Spinal cord (tissue), 10 donors: ENCODE results near the gene LINC00632. TPM values are rescaled to one million over a fixed set of nuclear protein-coding genes. Genes with fewer than 3 reads are reported as not detected.

ENCODE experiments used
- DNase-seq, 6 donors: peaks; one replicate each; pipeline versions ENCODE4 v3.0.0 to v3.0.0-alpha.2; 2013 to 2015; ENCODE audit warnings: low spot score in 6 of 6, low read depth in 4 of 6
- H3K27ac ChIP-seq: one replicate; pipeline ENCODE4 v1.5.1; 2013; ENCODE audit warnings: low read depth, low read length, control low read depth
- H3K27me3 ChIP-seq: one replicate; pipeline ENCODE4 v1.6.1; 2013; ENCODE audit warnings: low read length; ENCODE audit not compliant: control insufficient read depth, insufficient read depth
- H3K36me3 ChIP-seq: one replicate; pipeline ENCODE4 v1.6.1; 2013; ENCODE audit warnings: low read length; ENCODE audit not compliant: control insufficient read depth, insufficient read depth
- H3K4me1 ChIP-seq: one replicate; pipeline ENCODE4 v1.6.1; 2013; ENCODE audit warnings: low read length; ENCODE audit not compliant: control insufficient read depth, insufficient read depth
- H3K4me3 ChIP-seq: one replicate; pipeline ENCODE4 v1.5.1; 2013; ENCODE audit warnings: low read depth, low read length, control low read depth
- H3K9me3 ChIP-seq: one replicate; pipeline ENCODE4 v1.6.1; 2013; ENCODE audit warnings: low read length; ENCODE audit not compliant: control insufficient read depth, insufficient read depth
- WGBS: methylation state at CpG from one replicate; pipeline ENCODE4 v1.1.5; 2013; ENCODE audit warnings: missing lambda C conversion rate; ENCODE audit not compliant: insufficient coverage; 5-methylcytosine and 5-hydroxymethylcytosine counted together
- polyA plus RNA-seq, 2 donors: library from polyadenylated mRNA; unstranded; fragments of 120-200 nt; gene quantifications; one replicate each; pipeline ENCODE4 v1.2.1, GENCODE V29; 2013; ENCODE audit not compliant: insufficient read length in 2 of 2
- total RNA-seq, 2 donors: library from RNA; depleted of rRNA in 1 of 2; stranded (reverse); fragments of 120-200 nt in 1 of 2; fragments of >200 nt in 1 of 2; gene quantifications; one replicate each; pipeline versions ENCODE4 v1.2.3 to v1.2.4, GENCODE V29; 2013 to 2014
- donor health status: healthy.

LINC00632 gene
- total and polyA plus RNA-seq, 4 donors, result 60.2 to 203 (median 128) TPM

DNA sequence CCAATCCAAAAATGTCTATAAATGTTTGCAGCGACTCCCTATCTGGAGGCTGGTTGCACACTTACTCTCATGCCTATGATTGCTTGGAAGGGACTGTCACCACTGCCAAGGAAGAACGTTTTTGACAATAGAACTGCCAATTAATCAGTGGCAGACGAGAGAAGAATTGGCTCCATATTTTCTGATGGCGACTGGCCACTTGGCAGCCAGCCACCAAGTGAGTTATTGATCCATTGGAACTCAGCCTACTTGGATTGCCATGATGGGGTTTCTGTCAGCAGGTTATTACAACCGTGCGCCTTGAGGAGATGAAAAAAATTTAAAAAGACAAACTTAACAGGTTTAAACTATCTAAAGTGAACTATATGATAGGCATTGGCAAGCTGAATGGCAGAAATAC, 47.4 kb downstream of the LINC00632 start:
- Histone ChIP-seq H3K4me3 (no peak overlapping the region), H3K27me3 (no peaks in the 10 kb centered on the region), H3K9me3 (no peaks in the 10 kb centered on the region), H3K27ac (no peak overlapping the region), H3K36me3 (peaks cover 5% of the 10 kb centered on the region), H3K4me1 (no peaks in the 10 kb centered on the region)
- peak in 2 of 6 donors; percentile 30 to 73 for DNase-seq
- 33% methylated on average over 1 of the region's 6 CpGs for WGBS

DNA sequence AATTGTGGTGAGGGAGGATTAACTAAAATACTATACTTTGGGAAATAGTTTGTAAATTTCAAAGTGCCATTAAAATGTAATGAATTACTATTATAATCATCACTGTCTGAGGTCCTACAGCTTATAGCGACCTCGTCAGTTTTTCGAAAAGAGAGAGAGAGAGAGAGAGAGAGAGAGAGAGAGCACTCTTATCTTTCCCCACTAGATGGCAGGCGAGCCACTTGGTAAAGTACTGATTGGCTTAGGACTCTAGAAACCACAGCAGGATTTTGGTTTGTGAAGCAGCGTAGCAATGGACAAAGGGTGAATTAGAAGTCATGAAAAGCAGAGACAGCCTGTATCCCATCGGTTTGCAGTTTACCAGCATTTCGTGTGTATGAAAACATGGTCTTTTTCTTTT, 52.5 kb downstream of the LINC00632 start:
- Histone ChIP-seq H3K27me3 (peaks cover 11% of the 10 kb centered on the region), H3K9me3 (no peaks in the 10 kb centered on the region), H3K4me1 (peaks cover 9% of the 10 kb centered on the region), H3K4me3 (no peak overlapping the region), H3K36me3 (peaks cover 5% of the 10 kb centered on the region), H3K27ac (no peak overlapping the region)
- WGBS, result 0% methylated on average over 3 of the region's 7 CpGs
- DNase-seq, result peak in 4 of 6 donors; percentile 39 to 89 (median 70)

DNA sequence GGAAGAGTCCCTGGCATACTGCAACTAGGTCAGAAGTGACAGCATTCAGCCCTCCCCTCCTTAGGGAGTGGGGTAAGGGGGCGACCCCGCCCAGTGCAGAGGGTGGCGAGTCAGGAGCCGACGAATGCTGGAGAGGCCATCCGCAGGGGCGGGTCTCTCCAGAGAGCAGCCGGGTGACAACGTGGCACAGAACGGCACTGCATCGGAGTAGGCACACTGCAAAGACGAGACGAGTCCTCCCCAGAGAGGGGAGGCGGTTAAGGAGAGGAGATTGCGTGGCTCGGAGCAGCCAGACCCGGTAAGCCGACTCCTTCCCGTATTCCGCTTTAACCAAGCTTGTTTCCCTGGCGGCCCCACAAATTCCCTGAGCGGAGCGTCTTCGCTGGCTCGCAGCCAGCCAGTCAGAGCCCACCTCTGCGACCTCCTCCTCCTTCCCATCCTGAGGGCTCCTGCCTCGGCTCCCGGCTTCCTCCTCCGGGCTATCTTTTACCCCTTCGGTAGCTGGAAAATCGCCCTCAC, 54.9 kb downstream of the LINC00632 start:
- no peaks in the 10 kb centered on the region for H3K9me3 ChIP-seq
- H3K4me3 ChIP-seq, result peak overlapping the region; percentile 51
- peaks cover 11% of the 10 kb centered on the region for H3K27me3 ChIP-seq
- 18% methylated on average over 28 of the region's 31 CpGs for WGBS
- H3K4me1 ChIP-seq, result peaks cover 9% of the 10 kb centered on the region
- H3K36me3 ChIP-seq, result peaks cover under 1% of the 10 kb centered on the region
- peak overlapping the region; percentile 67 for H3K27ac ChIP-seq
- DNase-seq, result peak in 2 of 6 donors; percentile 67 to 68

DNA sequence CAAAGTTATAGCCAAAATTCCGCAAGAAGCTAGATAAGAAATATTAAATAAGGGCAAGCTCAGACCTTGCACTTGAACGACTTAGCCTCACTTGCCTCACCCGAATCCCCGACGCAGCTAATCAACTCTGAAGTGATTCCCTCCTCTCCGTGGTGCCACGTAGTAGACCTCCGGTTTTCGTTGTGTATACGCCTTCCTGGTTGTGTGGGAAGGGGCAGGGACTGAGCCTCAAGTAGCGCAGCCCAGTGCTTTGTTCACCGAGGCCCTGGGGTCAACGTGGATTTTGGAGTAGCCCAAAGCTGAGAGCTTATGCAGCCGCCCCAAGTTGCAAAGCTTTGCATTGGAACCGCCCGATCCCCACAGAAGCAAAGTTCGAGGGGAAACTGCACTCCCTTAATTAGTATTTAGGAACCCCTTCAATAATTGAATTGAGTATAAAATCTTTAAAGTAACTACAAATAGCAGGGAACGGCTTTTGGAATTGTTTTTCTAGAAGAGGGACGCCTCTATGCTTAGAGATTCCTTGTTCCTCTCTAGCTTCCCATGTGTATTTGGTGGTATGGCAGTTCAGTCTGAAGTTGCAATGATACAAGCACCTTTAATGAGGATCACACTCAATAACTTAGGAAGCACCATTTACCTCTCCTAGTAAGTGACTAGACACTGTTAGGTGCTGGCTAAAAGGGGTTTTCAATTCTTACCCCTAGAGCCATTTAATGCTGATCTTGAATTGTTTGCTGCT, 55.7 kb downstream of the LINC00632 start:
- Histone ChIP-seq H3K36me3 (no peaks in the 10 kb centered on the region), H3K27me3 (peaks cover 11% of the 10 kb centered on the region), H3K4me3 (peak overlapping the region; percentile 51), H3K9me3 (no peaks in the 10 kb centered on the region), H3K4me1 (peaks cover 9% of the 10 kb centered on the region), H3K27ac (peak overlapping the region; percentile 67)
- DNase-seq, result peak in 2 of 6 donors; percentile 36 to 39
- 6% methylated on average over 10 of the region's 19 CpGs for WGBS

DNA sequence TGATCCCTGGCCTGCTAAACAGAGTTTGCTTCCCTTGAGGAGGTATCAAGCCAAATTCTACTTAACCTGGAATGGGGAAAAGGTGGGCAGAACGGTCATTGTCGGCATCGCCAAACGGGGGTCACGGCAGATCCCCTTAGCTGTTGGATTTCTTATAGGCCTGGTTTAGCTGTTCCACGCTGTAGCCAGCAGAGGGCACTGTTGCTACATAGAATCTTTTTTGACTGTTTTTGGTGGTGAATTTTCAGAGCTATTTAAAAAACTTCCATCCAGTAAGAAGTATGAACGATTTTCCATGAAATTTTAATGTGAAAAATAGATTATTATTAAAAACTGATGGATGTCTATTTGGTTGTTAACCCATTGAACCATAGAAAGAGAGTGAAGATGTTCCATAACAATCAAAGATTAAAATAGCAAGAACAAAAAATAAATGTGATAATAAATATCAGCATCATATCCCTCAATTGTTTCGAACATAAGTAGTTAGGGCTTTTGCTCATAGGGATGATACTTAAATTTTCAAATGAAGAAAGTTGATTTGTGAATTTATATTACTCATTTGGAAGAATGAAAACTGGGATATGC, 56.6 kb downstream of the LINC00632 start:
- Histone ChIP-seq H3K27ac (no peak overlapping the region), H3K27me3 (peaks cover 11% of the 10 kb centered on the region), H3K9me3 (no peaks in the 10 kb centered on the region), H3K4me1 (peaks cover 9% of the 10 kb centered on the region), H3K4me3 (peak overlapping the region; percentile 51), H3K36me3 (no peaks in the 10 kb centered on the region)
- peak in 5 of 6 donors; percentile 51 to 92 (median 67) for DNase-seq
- WGBS, result 11% methylated on average over 5 of the region's 8 CpGs

DNA sequence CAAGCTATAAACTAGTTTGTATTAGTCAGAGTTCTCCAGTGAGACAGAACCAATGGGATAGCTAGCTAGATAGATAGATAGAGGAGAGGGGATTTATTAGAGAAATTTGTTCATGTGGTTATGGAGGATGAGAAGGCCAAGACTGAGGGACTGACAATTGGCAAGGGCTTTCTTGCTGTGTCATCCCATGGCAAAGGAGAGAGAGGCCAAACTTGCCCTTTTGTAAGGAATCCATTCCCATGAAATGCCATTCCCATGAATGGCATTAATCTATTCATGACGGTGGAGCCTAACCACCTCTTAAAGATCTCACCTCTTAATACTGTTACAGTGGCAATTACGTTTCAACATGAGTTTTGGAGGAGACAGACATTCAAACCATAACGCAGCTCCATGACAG, 58.1 kb downstream of the LINC00632 start:
- no CpG with 5 or more reads among the region's 3 CpGs for WGBS
- no peak for DNase-seq
- H3K36me3 ChIP-seq, result no peaks in the 10 kb centered on the region
- H3K27ac ChIP-seq, result no peak overlapping the region
- H3K4me3 ChIP-seq, result no peak overlapping the region
- peaks cover 9% of the 10 kb centered on the region for H3K4me1 ChIP-seq
- peaks cover 11% of the 10 kb centered on the region for H3K27me3 ChIP-seq
- no peaks in the 10 kb centered on the region for H3K9me3 ChIP-seq

DNA sequence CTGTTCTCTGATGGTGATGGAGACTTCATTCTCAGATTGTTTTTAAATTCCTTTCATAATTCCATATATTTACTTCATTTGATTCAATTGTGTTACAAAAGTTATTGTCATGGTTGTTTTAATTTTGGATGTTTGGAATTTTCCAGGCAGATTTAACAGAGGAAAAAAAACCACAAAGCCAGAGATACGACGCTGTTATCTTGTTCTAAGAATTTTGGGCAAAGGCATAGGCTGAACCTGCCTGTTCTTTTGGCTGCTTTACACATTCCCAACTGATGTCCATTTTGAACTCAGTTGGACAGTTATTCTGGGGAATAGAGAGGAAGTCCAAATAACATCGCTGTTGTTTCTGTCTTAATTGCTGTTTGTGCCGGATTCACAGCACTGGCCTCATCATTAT, 65.7 kb downstream of the LINC00632 start:
- no CpG with 5 or more reads among the region's 4 CpGs for WGBS

DNA sequence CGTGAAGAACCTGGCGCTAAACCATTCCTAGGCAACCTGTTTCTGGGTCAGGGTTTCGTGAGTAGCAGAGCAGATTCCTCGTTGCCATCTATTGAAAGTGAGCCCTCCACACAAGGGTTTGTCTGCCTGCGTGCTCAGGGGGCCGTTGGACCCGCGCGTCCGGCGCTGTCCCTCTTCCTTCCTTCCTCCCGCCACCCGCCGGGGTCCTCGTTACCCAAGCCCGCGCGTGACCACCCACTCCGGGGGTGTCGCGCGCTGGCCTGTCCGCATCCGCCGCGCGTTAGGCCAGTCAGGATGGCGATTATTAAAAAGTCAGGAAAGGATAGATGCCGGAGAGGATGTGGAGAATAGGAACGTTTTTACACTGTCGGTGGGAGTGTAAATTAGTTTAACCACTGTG, 66.8 kb downstream of the LINC00632 start:
- WGBS, result 84% methylated on average over 18 of the region's 31 CpGs
- Histone ChIP-seq H3K4me3 (no peak overlapping the region), H3K27ac (no peak overlapping the region), H3K4me1 (no peaks in the 10 kb centered on the region), H3K9me3 (no peaks in the 10 kb centered on the region), H3K27me3 (no peaks in the 10 kb centered on the region), H3K36me3 (peaks cover 8% of the 10 kb centered on the region)
- no peak for DNase-seq

More for the DNA sequence above, 65.7 kb downstream of the LINC00632 start:
- Histone ChIP-seq H3K36me3 (peaks cover 8% of the 10 kb centered on the region), H3K4me3 (no peak overlapping the region), H3K27me3 (no peaks in the 10 kb centered on the region), H3K4me1 (no peaks in the 10 kb centered on the region), H3K27ac (no peak overlapping the region), H3K9me3 (no peaks in the 10 kb centered on the region)
- no peak for DNase-seq

DNA sequence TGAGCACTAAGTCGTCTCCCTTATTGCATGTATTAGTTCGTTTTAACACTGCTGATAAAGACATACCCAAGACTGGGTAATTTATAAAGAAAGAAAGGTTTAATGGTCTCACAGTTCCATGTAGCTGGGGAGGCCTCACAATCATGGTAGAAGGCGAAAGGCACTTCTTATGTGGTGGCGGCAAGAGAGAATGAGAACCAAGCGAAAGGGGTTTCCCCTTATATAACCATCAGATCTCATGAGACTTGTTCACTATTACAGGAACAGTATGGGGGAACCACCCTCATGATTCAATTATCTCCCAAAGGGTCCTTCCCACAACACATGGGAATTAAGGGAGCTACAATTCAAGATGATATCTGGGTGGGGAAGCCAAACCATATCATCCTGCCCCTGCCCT, 85.1 kb downstream of the LINC00632 start:
- WGBS, result 100% methylated on average over 2 of the region's 5 CpGs
- Histone ChIP-seq H3K9me3 (no peaks in the 10 kb centered on the region), H3K27me3 (no peaks in the 10 kb centered on the region), H3K36me3 (no peaks in the 10 kb centered on the region), H3K4me3 (no peak overlapping the region), H3K27ac (no peak overlapping the region), H3K4me1 (no peaks in the 10 kb centered on the region)
- no peak for DNase-seq

DNA sequence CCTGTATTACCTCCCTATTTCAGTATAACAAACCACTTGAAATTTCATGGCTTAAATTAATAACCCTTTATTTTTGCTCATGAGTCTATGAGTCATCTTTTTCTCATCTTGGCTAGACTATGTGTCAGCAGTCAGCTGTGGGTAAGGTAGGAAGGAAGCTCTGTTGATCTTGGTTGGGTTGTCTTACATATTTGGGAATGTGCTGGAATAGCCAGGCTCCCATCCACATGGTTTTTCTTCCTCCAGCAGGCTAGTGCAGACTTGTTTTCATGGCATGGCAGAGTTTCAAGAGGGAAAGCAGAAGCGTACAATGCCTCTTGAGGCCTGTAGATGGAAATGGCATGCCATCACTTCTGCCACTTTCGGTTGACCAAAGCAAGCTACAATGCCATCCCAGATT, 89.7 kb downstream of the LINC00632 start:
- Histone ChIP-seq H3K4me3 (no peak overlapping the region), H3K36me3 (no peaks in the 10 kb centered on the region), H3K27ac (no peak overlapping the region), H3K27me3 (no peaks in the 10 kb centered on the region), H3K9me3 (no peaks in the 10 kb centered on the region), H3K4me1 (no peaks in the 10 kb centered on the region)
- no peak for DNase-seq
- WGBS, result 70% methylated on average over 2 of the region's 2 CpGs
